ENCODE data around the gene GCG.
A peak's percentile ranks its signal among the peaks of the same experiment; 100 is the strongest.

Gene GCG

DNA sequence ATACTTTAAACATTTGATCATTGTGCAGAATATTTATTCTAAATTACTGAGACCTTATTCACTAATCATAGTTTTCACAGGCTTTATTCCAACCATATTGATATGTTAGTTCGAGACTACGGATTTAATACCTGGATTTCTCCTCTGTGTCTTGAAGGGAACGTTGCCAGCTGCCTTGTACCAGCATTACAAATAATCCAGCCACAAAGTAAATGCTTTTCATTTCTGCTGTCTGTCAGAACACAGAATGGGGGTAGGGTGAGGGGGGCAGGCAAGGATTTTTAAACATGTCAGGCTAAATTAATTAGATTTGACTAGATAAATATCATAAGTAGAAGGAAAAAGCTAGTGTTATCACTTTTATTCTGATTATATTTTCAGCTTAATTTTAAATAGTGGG is 3.1 kb downstream of the GCG start:
- no peak for DNase-seq

DNA sequence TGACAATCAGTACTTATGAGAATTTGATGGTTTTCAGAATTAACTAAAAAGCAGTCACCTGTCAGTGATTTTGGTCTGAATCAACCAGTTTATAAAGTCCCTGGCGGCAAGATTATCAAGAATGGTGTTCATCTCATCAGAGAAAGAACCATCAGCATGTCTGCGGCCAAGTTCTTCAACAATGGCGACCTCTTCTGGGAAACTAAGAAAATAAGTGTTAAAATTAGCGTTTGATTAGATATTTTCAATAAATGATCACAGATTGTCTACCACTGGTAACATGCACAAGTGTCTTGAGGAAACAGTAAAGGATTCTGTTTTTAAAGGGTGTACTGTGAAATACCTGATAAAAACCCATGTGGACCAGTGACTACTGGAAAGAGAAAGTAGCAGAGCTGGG is 8.1 kb downstream of the GCG start:
- no peak for DNase-seq

DNA sequence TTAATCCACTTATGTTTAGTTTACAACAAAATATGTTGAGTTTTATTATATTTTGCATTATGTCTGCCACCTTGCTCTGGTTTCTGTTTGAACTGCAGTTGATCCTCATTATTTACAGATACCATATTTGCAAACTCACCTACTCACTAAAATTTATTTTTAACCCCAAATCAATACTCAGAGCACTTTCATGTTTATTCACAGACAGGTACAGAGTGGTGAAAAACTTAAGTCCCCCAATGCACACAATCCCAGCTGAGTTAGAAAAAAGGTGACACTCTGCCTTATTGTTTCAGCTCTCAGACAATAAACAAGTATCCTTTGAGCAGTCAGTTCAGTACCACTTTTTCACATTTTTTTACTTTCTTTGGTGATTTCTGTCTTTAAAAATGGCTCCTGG is 13.7 kb downstream of the GCG start:
- DNase-seq, result no peak

DNA sequence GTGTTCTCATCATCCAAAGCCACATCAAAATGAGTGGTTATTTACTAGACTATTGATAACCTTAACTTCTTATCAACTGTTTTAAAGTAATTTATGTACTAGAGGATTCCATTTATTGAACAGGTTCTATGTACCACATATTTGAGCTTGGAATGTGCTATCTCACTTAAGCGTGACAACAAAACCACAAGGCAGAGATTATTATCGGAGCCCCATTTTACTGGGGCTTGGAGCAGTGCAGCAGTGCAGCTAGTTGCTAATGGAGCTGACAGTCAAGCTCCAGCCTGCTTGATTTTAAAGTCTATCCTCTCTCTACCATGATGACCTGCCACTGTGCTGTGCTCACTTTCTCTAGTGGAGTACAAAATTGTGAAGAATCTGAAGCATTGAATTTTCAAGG is 24.6 kb downstream of the GCG start:
- no peak for DNase-seq

DNA sequence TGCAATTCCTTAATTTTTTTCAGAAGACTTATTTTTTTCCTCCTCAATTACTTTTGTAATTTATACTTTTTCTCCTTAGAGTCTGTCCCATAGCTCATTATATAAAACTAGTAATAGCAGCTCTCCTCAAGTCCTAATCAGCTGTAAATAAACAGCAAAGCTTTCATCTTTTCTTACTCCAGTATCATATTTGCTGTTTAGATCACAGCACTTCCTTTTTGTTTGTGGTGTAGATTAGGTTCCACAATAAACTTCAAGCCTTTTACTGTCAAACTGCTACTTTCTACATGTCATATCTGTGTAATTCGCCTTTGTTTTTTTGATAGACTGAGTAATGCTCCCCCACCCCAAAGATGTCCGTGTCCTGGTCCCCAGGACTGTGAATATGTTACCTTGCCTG is 25.5 kb downstream of the GCG start:
- no peak for DNase-seq

DNA sequence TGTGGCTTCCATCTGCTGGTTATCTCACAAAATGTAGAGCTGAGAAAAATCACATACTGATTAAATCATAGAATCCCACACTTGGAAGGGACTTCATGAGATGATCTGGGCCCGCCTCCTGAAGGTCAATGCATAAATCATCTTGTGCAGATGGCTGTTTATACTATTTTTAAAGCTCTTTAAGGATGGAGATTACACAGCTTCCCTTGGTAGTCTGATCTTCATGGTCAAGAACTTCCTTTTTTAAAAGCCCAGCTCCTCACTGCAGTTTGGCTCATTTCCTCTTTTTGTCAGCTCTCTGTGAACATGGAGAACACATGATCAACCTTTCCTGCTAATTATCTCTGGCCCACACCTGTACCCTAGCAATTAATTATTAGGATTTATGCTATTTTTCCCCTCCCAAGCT is 25.9 kb downstream of the GCG start:
- no peak for DNase-seq

DNA sequence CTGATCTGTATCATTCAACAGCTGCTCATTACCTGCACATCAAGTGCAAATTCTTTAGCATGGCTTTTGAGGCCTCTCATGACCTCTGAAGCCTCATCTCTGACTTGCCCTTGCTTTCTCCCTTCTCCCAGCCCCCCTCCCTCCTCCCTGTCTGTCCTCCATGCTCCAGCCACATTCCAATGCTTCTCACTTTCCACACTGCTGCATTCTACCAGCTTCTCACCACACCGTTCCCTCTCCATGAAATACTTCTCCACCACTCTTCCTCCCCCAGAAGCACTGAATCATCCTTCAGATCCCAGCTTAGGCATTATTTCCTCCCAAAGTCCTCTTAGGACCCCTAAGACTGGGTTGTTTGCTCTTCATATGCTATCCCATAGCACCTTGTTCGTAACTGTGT is 26.9 kb downstream of the GCG start:
- DNase-seq, result no peak

DNA sequence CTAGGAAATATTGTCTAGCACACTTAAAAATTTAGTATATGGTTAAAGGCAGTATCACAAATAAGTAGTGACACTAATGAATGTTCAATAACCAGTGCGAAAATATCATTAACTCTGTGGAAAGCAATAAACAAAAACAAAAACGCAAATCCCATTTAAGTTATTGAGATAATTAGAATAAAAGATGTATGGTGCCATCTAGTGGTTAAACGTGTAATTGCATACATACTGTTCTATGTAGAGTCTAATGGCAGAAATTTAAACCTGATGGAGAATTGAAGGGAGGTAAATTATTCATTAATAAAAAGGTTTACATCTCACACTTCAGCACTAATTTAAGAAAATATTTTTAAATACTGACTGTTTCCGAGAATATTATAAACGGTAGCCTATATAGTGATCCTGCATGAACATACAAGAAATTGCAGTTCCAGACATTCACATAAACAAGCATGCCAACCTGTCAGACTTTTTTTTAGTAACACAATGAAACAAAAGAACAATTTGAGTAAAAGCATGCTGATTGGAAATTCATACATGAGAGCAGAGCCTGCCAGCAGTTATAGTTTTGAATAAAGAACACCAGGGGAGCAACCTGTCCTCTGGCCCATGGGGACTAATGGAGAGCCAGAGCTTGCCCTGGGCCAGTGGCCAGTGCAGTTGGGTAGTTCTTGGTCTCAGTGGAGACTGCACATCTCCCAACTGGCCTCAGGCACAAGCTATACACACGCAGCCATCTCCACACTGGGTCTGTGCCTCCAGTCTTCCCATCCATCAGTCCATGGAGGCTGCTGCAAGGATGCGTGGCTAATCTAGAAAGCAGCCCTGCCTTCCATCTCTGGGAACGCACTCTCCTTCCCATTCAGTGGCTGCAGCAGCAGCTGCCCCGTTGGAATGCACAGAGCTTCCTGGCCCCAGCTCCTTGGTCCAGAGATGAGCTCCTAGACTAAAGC is 28.0 kb downstream of the GCG start:
- peak; percentile 39 for DNase-seq

DNA sequence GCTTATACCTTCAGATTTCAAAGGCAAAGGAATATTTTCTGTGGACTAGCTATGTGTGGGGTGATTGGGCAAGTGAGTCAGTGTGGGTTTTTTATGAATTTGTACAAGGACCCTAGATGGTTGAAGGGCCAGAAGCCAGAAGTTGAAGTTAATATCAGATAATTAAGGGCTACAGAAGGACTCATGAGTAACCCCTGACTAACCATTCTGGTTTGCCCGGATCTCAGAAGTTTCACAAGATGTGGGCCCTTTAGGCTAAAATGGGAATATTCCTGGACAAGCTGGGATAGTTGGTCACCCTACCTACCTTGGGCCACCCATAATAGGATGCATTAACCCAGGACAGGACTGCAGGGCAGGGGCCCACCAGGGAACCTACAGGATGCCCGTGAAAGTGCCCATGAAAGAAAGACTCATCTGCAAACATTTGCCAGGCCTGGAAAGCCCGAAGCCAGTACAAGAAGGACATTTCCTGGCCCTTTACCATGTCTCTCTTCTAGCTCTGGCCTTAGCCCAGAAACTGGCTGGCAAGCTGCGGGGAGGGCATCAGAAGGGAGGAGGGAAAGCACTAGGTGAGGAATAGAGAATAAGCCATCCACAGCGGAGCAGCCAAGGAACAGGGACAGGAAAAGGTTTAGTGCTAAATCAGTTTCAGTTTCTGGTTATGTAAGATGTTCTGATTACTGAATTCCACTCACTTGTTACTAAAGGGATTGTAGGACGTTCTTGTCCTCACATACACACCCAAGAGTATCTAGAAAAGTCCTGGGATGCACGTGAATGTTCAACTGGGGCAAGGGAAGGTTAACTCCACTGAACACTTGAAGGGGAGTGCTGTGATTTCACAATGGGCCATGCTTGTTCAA is 33.6 kb downstream of the GCG start:
- no peak for DNase-seq

DNA sequence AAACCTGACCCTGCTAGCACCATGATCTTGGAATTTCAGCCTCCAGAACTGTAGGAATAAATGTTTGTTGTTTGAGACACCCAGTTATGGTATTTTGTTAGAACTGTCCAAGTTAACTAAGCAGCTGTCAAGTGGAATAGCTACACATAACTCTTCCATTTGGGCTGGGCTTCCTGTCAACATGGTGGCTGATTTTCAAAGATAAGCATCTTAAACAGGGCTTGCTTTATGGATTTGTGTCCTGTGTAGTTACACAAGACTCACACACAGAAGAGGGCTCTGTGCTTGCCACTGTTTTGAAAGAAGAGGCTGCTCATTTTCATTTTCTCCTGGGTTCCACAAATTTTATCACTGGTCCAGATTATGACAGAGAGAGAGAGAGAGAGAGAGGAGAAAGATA is 35.7 kb downstream of the GCG start:
- DNase-seq, result no peak

DNA sequence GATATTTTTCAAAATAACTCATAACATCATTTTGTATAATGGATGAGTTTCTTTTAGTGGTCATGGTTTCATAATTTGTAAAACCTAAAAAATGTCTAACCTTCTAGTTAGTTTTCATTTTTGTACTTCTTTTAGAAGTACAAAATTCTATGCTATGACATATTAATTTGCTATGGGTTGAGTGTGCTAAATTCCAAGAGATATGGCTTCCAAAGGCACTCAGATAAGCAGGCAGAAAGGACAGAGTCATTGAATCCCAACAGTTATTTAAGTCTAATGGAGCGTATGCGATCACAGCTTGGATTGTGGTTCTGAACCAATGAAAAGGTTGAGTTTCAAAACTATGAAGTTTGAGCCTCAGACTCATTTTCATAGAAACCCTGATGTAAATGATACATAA is 37.0 kb downstream of the GCG start:
- DNase-seq, result no peak

DNA sequence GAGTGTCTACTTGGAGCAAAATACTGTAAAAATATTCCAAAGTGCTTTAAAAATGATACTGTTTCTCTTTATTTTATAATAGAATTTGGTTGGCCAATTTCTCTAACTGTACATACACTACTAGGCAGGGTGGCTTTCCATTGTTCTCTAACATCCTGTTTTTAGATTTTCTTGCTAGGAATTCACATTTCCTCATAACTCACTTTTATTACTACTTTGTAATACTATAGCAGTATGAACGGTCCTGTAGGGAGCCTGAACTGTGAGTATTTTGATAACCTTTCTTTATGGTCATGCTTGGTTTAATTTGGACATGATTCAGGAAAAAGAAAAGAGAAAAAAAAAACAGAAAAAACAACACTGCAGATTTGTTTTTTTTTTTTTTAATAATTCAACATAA is 37.8 kb downstream of the GCG start:
- no peak for DNase-seq

DNA sequence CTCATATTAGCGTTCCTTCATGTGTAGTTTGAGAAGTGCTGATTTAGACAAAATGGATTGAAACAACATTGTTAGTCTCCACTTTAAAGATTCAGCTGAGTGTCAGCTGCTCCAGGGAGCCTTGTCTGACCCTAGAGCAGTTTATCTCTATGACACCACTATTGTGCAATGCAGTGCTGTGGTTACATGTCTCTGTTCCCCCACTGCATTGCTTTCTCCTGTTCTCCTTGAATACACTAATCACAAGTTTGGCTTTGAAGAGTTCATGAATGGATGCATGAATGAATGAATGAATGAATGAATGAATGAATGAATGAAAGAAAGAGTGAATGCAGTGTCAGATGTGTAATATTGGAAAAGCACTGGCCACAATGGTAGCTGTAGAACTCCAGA is 38.3 kb downstream of the GCG start:
- no peak for DNase-seq

DNA sequence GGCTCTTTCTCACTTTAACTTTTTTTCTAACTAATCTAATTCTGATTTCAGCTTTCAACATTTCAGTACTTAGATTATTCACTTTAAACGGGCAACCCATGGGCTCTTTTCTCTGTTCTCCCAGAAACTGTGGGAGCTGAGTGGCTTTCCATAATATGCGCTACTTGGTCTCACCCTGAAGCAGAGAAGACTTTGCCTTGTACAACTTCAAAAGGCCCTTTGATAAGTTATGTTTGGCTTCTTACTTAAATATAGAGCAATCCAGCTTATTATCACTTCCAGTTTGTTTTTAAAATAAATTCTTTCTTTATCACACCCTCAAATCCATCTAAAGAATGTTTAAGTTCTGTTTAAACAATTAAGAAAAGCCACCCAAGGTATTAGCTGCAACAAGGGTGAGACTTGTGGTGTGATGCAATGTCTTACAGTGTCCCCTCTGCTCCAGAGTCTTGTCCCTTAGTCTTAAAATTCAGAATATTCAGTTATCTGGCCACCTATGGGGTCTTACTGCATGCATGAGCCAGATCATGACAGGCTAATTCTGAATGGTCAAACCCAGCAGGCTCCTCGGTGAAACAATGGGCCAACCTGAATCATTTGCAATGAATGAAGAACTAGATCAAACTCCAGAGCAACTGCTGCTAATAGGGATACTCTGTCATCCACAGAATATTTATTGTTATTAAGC is 38.8 kb downstream of the GCG start:
- DNase-seq, result no peak

DNA sequence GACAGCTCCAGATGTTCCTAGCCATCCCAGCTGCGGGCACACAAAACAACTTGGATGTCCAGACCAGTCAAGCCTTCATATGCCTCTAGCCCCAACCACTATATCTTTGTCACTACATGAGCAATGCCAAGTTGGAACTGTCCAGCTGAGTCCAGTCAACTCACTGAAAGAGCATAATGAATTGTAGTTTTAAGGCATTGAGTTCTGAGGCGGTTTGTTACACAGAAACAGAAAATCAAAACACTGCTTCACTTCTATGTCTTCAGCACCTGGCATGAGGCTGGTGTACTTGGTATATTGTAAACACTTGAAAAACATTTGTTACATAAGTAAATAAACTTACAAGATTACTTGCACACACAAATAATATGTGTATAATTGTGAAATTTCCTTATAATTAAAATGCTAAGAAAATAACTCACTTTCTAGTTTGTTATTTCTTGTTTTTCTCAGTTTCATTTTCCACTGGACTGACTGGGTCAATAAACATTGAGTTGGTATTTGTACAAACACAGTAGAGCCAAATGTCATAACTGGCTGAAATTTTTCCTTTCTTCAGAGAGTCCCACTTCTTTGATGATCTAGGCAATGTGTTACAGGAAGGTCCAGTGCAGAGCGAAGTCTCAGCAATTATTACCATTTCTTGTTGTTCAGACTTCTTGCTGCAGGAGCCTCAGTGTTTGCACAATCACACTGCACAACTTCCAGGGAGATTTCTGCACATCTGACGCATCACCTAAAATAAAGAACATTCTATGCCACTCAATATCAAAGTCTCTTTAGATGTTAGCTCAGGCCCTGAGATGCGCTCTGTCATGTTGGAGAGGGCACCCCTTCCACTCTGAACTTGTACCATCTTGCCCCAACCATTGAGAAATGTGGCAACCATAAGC is 39.8 kb downstream of the GCG start:
- DNase-seq, result no peak

DNA sequence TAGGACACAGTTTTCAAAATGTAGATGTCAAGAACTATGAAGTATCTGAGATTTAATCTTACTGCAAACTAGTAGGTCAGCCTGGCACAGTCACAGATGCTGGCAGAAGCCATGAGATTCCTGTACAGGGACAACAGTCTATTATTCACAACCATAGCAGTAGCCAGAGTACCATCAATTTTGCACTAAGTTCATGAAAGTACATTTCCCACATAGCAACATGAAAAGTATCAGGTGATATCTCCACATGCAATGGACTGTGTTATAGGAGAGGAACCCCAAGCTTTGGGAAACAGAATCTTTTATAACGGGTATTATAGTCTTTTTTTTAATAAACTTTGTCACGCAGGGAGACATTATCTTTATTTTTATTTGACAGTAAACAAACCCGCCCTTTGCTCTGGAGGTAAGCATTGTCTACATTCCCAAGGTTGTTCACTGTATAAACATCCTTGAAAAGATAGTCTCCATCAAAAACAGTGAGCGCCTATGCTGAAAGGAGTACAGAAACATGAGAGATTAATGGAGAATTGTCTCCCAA is 44.6 kb downstream of the GCG start:
- no peak for DNase-seq

DNA sequence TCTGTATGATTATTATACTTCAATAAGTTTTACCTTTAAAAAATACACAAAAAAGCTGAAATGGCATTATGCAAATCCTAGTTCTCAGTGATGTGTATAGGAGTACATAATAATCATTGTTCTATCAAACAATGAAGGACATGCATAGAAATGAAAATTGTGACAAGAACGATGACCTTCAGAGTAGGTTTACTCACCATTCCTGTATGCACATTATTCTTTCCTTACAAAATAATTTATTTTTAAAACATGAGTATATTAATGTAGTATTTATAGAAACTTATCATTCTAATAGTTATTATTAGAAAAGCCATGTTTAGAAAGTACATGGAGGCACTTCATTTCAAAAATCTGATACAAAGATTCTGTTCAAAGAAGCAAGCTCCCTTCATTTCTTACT is 45.3 kb downstream of the GCG start:
- no peak for DNase-seq

DNA sequence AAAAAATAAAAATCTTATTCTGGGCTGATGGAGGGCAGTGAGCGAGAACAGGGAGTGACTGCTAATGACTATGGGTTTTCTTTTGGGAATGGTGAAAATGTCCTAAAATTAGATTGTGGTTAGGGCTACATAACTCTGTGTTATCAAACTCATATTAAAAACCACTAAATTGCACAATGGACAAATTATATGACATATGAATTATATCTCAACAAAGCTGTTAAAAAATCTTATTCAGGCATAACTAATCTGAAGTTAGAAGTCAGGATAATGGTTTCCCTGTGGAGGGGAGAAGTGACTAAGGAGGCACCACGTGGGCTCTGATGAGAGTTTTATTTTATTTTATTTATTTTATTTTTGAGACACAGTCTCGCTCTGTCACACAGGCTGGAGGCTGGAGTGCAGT is 45.9 kb downstream of the GCG start:
- DNase-seq, result no peak

DNA sequence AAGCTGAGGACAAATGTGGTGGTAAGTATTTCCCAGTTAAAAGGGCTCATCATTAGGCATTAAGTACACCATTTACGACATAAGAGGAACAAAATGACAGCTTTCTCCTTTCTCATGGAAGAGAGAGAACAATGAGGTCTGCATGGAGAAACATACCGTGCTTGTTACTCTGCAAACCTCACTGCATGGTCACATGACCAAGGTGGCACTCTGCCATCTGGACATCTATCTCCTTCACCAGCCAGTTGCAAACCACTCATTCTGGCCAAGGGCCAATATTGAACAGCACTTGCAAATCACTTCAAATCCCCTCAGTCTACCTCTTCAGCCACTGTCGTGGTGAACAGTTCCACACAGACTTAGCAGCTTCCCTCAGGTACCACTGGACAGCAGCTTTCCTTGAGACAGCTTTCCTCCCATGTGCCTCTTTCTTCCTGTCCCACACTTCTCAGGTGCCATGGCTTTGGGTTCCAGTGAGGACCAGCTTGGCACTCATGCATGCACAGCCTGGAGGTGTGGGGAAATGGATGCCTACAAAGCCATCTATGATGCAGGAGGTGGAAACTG is 48.5 kb downstream of the GCG start:
- peak; percentile 45 for DNase-seq

DNA sequence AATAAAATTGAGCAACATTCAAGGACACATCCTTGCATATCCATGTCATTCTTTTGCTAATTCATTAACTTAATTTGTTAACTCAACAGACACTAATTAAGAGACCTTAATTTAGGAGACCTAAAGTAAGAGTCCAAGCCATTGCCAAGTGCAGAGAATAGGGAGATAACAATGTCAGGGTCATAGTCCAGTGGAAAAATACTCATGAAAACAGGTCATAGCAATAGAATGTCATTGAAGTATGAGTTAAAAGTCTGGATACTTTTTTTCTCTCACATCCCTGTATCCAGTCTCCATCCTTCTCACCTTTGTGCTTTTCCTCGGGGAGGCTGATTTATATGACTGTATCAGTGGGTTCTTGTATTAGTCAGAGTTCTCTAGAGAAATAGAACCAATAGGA is 51.5 kb downstream of the GCG start:
- DNase-seq, result no peak

DNA sequence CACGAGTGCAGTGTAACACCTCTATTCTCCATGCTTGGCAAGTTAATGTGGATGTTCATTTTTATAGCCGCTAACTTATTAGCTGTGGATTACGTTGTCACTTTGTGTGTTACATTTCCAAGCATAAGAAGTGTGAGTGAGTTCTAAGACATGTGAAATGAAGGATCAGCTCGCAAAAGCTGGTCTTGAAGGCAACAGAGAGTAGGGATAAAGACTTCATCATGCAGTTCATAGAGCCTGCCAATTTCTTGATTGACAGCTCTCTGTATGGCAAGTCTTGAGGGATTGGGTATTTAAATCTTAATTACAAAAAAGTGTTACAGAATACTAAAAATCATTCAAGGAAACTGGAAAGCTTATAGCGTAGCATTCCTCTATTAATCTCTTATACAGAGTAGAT is 52.2 kb downstream of the GCG start:
- no peak for DNase-seq
